GM21528 (cell line): Measurements from ENCODE around the gene SPRR2A.
"Not testable (repeated sequence)": the region's sequence is repeated elsewhere in the genome, so short reads cannot be mapped to it uniquely, and the experiment has no call there.

Experiments used
- ATAC-seq: cut with Tn5 transposase; IDR thresholded peaks from one replicate; pipeline ENCODE4 v1.9.1; 2021; ENCODE audit warnings: mild to moderate bottlenecking, moderate library complexity; ENCODE audit not compliant: unreplicated experiment, low FRiP score

SPRR2A gene

GRCh38 chr1:153028766-153029165, 28.5 kb downstream of the SPRR2A start:
- no peak for ATAC-seq

GRCh38 chr1:153025797-153026196, 31.5 kb downstream of the SPRR2A start:
- no peak for ATAC-seq

- ATAC-seq: no peak
These were observed 32.9 kb downstream of the SPRR2A start for GRCh38 chr1:153024413-153024812.

GRCh38 chr1:153023109-153023508, 34.2 kb downstream of the SPRR2A start:
- no peak for ATAC-seq

GRCh38 chr1:153022340-153022739, 35.0 kb downstream of the SPRR2A start:
- ATAC-seq: not testable (repeated sequence)

- not testable (repeated sequence) for ATAC-seq
These were observed 35.5 kb downstream of the SPRR2A start for GRCh38 chr1:153021829-153022228.

- ATAC-seq: not testable (repeated sequence)
These were observed 46.0 kb downstream of the SPRR2A start for GRCh38 chr1:153011235-153011758.
